ENCODE measurements around the gene C2CD4A.

GRCh38 chr15:62103431-62103830, 36.7 kb downstream of the C2CD4A start:
- TF ChIP-seq CTCF (IDR thresholded peaks at IDR 0.05 in 2 of 3, conservative IDR thresholded peaks at IDR 0.05 in 1 of 3; ENCODE audit: control insufficient read depth in 2 of 3, extremely low read depth in 1 of 3, insufficient read depth in 1 of 3, low read depth in 3 of 3, low read length in 3 of 3) (no peak), POLR2AphosphoS5 (IDR thresholded peaks at IDR 0.05; ENCODE audit: low read length) (no peak), EZH2 (IDR thresholded peaks at IDR 0.05; ENCODE audit: borderline replicate concordance, control insufficient read depth, low read depth, low read length) (no peak), YY1 (IDR thresholded peaks at IDR 0.05; ENCODE audit: low read depth, low read length) (no peak), POLR2A (IDR thresholded peaks at IDR 0.05; ENCODE audit: low read depth, low read length) (no peak), RB1 (IDR thresholded peaks at IDR 0.05; ENCODE audit: borderline replicate concordance) (no peak), ZNF24 (IDR thresholded peaks at IDR 0.05) (no peak)

All from GM12878 (cell line).